CD4-positive, alpha-beta memory T cell (primary cell): ENCODE data around the gene TIMM17A. TPM values are rescaled to one million over a fixed set of nuclear protein-coding genes. Genes with fewer than 3 reads are reported as not detected.

Source experiments
- CTCF ChIA-PET: fragments of 350-600 bp; sonication (Branson Sonifier 250); formaldehyde crosslinking; loops from one replicate; lab custom pipeline; 2021; ENCODE audit warnings: inconsistent platforms; ENCODE audit not compliant: partially characterized antibody; lab: Charles Lee
- POLR2A ChIA-PET: fragments of 350-600 bp; sonication (Branson Sonifier 250); formaldehyde crosslinking; loops from one replicate; lab custom pipeline; 2021; ENCODE audit not compliant: partially characterized antibody; lab: Charles Lee
- DNase-seq, 5 donors: peaks; one replicate each; pipeline versions ENCODE4 v3.0.0 to v3.0.0-alpha.2; 2020 to 2022; ENCODE audit warnings: mixed read lengths in 1 of 5
- H3K27ac ChIP-seq: one replicate; pipeline ENCODE4 v1.7.0; 2013; ENCODE audit warnings: low read depth, low read length
- H3K27me3 ChIP-seq: 2 replicates; pipeline ENCODE4 v1.7.0; 2013; ENCODE audit warnings: mild to moderate bottlenecking, low read length, moderate library complexity; ENCODE audit not compliant: insufficient read depth
- H3K36me3 ChIP-seq: 2 replicates; pipeline ENCODE4 v1.7.0; 2013; ENCODE audit warnings: mild to moderate bottlenecking, low read length, moderate library complexity; ENCODE audit not compliant: insufficient read depth
- H3K4me1 ChIP-seq: 2 replicates; pipeline ENCODE4 v1.7.0; 2013; ENCODE audit warnings: mild to moderate bottlenecking, low read length, moderate library complexity; ENCODE audit not compliant: insufficient read depth
- H3K4me3 ChIP-seq, 2 donors: one replicate each; pipeline ENCODE4 v1.7.0; 2013; ENCODE audit warnings: low read length in 2 of 2, mild to moderate bottlenecking in 1 of 2
- H3K9me3 ChIP-seq, 2 donors: one replicate each; pipeline ENCODE4 v1.7.0; 2013; ENCODE audit warnings: low read length in 2 of 2, control low read depth in 1 of 2; ENCODE audit not compliant: control insufficient read depth in 1 of 2
- H3K27ac Mint-ChIP-seq, 7 donors: one replicate each; pipeline ENCODE4 v1.8.0; 2020 to 2021; ENCODE audit warnings: mixed read lengths in 7 of 7, mild to moderate bottlenecking in 6 of 7, inconsistent platforms in 3 of 7, moderate library complexity in 3 of 7
- H3K27me3 Mint-ChIP-seq, 2 donors: one replicate each; pipeline ENCODE4 v1.8.0; 2020 to 2021; ENCODE audit warnings: mixed read lengths in 2 of 2
- H3K36me3 Mint-ChIP-seq, 2 donors: one replicate each; pipeline ENCODE4 v1.8.0; 2020 to 2021; ENCODE audit warnings: mixed read lengths in 2 of 2, inconsistent platforms in 1 of 2, mild to moderate bottlenecking in 1 of 2
- H3K4me1 Mint-ChIP-seq, 4 donors: one replicate each; pipeline ENCODE4 v1.8.0; 2020 to 2021; ENCODE audit warnings: mixed read lengths in 4 of 4, mild to moderate bottlenecking in 1 of 4
- H3K4me3 Mint-ChIP-seq, 8 donors: one replicate each; pipeline ENCODE4 v1.8.0; 2020 to 2021; ENCODE audit warnings: mixed read lengths in 8 of 8, mild to moderate bottlenecking in 7 of 8, moderate library complexity in 6 of 8, inconsistent platforms in 3 of 8
- H3K9me3 Mint-ChIP-seq, 8 donors: one replicate each; pipeline ENCODE4 v1.8.0; 2020 to 2021; ENCODE audit warnings: mixed read lengths in 8 of 8, mild to moderate bottlenecking in 5 of 8, inconsistent platforms in 3 of 8, moderate library complexity in 1 of 8
- intact Hi-C: fragments of 100-400 bp; cut with micrococcal nuclease; formaldehyde crosslinking; loops from one replicate; pipeline ENCODE4 v1.15.1; 2023
- polyA plus RNA-seq, 2 donors: library from polyadenylated mRNA; unstranded; fragments of 300-500 nt; fragmentation: Illumina TruSeq; gene quantifications; one replicate each; pipeline ENCODE4 v1.2.3, GENCODE V29; 2021
- total RNA-seq, 2 experiments: library from RNA; stranded (reverse); gene quantifications; one replicate each; pipeline ENCODE4 v1.2.3, GENCODE V29; 2021

TIMM17A gene
- total and polyA plus RNA-seq, 4 experiments from 2014 or later = 26.0 to 29.2 (median 27.8) TPM

DNA sequence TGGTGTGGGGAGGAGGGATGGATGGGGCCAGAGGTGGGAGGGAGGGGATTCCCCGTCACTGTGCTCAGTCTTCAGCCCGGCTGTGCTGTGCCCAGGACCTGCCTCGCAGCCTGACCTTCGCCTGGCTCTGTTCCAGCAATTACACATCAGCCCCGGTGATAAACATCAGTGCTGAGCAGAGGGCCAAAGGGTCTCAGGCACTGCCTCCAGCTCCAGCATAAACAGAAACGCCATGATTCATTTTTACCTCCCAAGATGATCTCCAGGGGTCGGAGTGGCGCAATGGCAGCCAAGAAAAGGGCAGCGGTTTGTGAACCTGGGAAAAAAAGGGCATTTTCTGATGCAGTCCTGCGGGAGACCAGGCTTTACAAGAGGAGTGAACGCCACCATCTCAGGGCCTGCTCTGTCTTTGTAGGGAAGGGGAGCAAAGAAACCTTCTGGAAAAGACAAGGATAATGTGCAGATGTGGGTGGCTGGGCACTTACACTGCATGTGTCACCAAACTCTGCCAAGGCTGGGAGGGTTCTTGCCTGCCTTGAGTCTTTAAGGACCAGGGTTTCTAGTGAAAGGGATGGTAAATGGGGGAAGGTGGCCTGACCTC is 38.6 kb upstream of the TIMM17A start:
- Histone ChIP-seq H3K4me1 (no peaks in the 10 kb centered on the region), H3K9me3 (no peaks in the 10 kb centered on the region), H3K27ac (no peak overlapping the region), H3K36me3 (no peaks in the 10 kb centered on the region), H3K27me3 (no peaks in the 10 kb centered on the region), H3K4me3 (no peak overlapping the region)
- Mint-ChIP-seq H3K9me3 (peaks cover 0 to 2% (median 0%) of the 10 kb centered on the region in 8 donors), H3K27ac (no peak overlapping the region), H3K27me3 (peaks cover 15 to 31% of the 10 kb centered on the region in 2 donors), H3K4me3 (no peak overlapping the region), H3K4me1 (peaks cover 0 to 7% (median under 1%) of the 10 kb centered on the region in 4 donors), H3K36me3 (no peaks in the 10 kb centered on the region)
- intact Hi-C loops = no loop called here
- POLR2A ChIA-PET = no interaction called here
- no peak for DNase-seq
- CTCF ChIA-PET = interaction anchor here (0.7 to 1.7 kb wide), 2 partner anchors 21 to 344 kb away, joined by 3 to 6 read pairs; no protein-coding TSS in a partner anchor

DNA sequence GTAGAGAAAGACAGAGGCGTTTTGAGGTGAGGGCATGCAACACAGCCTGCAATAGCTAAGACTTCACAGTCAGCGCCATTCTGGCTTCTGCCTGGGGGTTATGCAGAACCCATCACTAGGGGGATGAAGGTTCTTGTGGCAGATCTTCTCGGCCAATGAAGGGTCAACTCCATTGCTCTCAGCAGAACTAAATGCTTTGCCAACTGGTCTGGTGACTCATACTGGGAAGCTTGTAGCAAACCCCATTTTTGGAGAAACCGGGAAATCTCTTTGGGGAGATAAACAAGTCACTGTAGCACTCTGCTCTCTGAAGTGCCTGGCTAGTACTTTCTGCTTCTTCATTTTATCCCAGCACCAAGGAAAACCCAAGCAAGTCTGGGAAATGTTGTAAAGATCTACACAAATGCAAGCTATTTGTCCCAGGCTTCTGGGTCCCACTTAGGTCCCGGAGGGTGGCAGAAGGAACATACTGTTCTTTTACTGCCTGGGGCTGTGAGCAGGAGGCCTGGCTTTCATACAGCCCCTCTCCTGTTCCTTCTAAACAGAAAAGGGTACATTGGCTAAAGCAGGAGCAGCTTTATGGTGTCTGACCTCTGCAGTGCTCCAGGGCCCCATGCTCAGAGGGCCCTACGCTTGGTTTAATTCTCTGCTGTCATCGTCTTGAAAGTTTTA is 37.8 kb upstream of the TIMM17A start:
- no peaks in the 10 kb centered on the region for H3K36me3 ChIP-seq
- H3K9me3 ChIP-seq = no peaks in the 10 kb centered on the region
- no peak for DNase-seq
- Mint-ChIP-seq H3K4me3 (no peak overlapping the region), H3K36me3 (no peaks in the 10 kb centered on the region), H3K9me3 (peaks cover 0 to 2% (median 0%) of the 10 kb centered on the region in 8 donors), H3K27ac (no peak overlapping the region), H3K4me1 (peaks cover 0 to 7% (median under 1%) of the 10 kb centered on the region in 4 donors), H3K27me3 (peaks cover 13 to 31% of the 10 kb centered on the region in 2 donors)
- CTCF ChIA-PET = interaction anchor here (1.7 kb wide), 1 partner anchor 22 kb away, joined by 6 read pairs; no protein-coding TSS in a partner anchor
- H3K27ac ChIP-seq = no peak overlapping the region
- H3K4me3 ChIP-seq = no peak overlapping the region
- POLR2A ChIA-PET = no interaction called here
- intact Hi-C loops = no loop called here
- no peaks in the 10 kb centered on the region for H3K27me3 ChIP-seq
- H3K4me1 ChIP-seq = no peaks in the 10 kb centered on the region

DNA sequence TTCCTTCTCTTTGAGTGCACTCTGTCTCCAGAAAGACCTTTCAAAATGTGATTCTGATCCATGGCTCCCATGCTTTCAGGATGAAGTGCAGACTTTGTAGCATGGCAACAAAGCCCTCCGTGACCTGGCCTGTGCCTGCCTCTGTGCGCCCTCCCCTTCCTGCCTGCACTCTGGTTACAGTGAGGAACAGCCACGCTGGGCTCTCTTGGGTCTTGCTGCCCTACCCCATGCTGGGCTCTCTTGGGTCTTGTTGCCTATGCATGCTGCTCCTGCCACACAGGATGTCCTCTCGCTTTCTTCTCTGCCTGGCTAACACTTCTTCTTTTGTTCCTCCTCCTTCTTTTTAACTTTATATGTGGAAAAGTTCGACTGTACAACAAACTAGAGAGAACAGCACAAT is 37.0 kb upstream of the TIMM17A start:
- H3K27me3 Mint-ChIP-seq = peaks cover 13 to 31% of the 10 kb centered on the region in 2 donors
- no peaks in the 10 kb centered on the region for H3K4me1 ChIP-seq
- no peaks in the 10 kb centered on the region for H3K36me3 ChIP-seq
- DNase-seq = no peak
- H3K27me3 ChIP-seq = no peaks in the 10 kb centered on the region
- intact Hi-C loops = no loop called here
- H3K4me3 Mint-ChIP-seq = no peak overlapping the region
- POLR2A ChIA-PET = no interaction called here
- no peak overlapping the region for H3K27ac ChIP-seq
- H3K4me1 Mint-ChIP-seq = peaks cover 0 to 7% (median under 1%) of the 10 kb centered on the region in 4 donors
- H3K36me3 Mint-ChIP-seq = no peaks in the 10 kb centered on the region
- peaks cover 0 to 2% (median 0%) of the 10 kb centered on the region in 8 donors for H3K9me3 Mint-ChIP-seq
- no peaks in the 10 kb centered on the region for H3K9me3 ChIP-seq
- no peak overlapping the region for H3K4me3 ChIP-seq
- CTCF ChIA-PET = interaction anchor here (1.7 kb wide), 1 partner anchor 22 kb away, joined by 6 read pairs; no protein-coding TSS in a partner anchor
- H3K27ac Mint-ChIP-seq = no peak overlapping the region

DNA sequence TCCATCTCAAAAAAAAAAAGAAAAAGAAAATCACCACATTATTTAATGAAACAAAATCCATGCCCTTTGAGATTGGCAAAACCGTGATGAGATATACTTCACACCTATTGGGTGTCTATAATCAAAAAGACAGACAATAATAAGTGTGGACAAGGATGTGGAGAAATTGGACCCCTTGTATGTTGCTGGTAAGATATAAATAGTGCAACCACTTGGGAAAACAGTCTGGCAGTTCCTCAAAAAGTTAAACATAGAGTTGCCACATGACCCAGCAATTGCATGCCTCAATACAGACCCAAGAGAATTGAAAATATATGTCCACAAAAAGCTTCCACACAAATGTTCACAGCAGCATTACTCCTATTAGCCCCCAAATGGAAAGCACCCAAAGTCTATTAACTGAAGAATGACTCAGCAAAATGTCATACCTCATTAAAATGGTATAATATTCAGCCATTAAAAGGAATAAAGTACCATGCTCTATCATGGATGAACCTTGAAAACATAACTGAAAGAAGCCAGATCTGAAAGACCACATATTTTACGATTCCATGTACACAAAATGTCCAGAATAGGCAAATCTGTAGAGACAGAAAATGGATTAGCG is 33.2 kb upstream of the TIMM17A start:
- intact Hi-C loops = no loop called here
- CTCF ChIA-PET = no interaction called here
- H3K4me3 Mint-ChIP-seq = no peak overlapping the region
- Histone ChIP-seq H3K4me1 (no peaks in the 10 kb centered on the region), H3K9me3 (no peaks in the 10 kb centered on the region), H3K27ac (no peak overlapping the region), H3K27me3 (no peaks in the 10 kb centered on the region), H3K4me3 (no peak overlapping the region), H3K36me3 (no peaks in the 10 kb centered on the region)
- no peaks in the 10 kb centered on the region for H3K36me3 Mint-ChIP-seq
- DNase-seq = no peak
- peaks cover 2 to 18% of the 10 kb centered on the region in 2 donors for H3K27me3 Mint-ChIP-seq
- no peaks in the 10 kb centered on the region for H3K9me3 Mint-ChIP-seq
- no peak overlapping the region for H3K27ac Mint-ChIP-seq
- POLR2A ChIA-PET = no interaction called here
- H3K4me1 Mint-ChIP-seq = peaks cover 0 to 4% (median under 1%) of the 10 kb centered on the region in 4 donors

DNA sequence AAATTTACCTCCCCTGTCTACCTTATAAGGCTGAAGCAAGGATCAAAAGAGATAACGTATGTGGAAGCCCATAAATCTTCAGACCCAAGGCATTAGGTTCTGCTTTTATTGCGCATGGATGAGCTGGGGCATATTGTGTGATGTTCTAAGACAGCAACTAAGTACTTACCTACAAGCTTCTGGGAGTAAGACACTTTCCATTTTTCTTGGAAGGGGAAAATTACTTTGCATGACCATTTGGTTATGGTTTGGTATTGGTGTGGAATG is 30.1 kb upstream of the TIMM17A start:
- intact Hi-C loops = no loop called here
- Histone ChIP-seq H3K36me3 (no peaks in the 10 kb centered on the region), H3K4me1 (no peaks in the 10 kb centered on the region), H3K4me3 (no peak overlapping the region), H3K27ac (no peak overlapping the region), H3K9me3 (no peaks in the 10 kb centered on the region), H3K27me3 (no peaks in the 10 kb centered on the region)
- no peaks in the 10 kb centered on the region for H3K9me3 Mint-ChIP-seq
- no peak overlapping the region for H3K27ac Mint-ChIP-seq
- ChIA-PET POLR2A (no interaction called here), CTCF (interaction anchor here (1.4 kb wide), 1 partner anchor 29 kb away, joined by 3 read pairs; no protein-coding TSS in a partner anchor)
- no peaks in the 10 kb centered on the region for H3K36me3 Mint-ChIP-seq
- H3K27me3 Mint-ChIP-seq = peaks cover 2 to 8% of the 10 kb centered on the region in 2 donors
- no peak overlapping the region for H3K4me3 Mint-ChIP-seq
- no peak for DNase-seq
- H3K4me1 Mint-ChIP-seq = peaks cover 0 to 4% (median under 1%) of the 10 kb centered on the region in 4 donors

DNA sequence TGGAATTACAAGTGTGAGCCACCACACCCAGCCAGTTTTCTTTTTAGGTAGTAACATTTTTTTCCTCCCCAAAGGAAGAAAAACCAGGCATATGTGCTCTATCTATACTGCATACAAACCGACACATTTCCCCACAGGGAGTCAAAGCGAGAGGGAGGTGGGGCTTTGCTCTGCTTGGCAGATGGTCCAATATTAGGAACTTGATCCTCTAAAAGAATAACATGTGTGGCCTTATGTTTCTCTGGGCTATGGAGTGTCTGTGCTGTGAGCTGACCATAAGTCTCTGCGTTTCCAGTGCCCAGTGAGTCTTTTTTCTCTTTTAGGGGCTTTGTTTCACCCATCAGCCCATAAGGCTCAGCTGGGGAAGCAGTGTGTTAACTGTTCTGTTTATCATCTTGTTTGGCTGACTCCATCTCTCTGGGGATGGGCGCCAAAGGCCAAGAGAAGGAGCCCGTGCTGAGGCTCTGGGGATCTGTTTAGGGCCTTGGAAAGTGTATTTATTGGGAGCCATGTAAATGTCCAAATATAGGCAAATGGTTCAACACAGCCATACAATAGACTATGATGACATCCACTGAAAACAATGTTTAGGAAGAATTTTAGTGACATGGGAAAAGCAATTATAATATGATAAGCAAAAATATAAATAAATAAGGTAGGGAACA is 29.2 kb upstream of the TIMM17A start:
- Histone ChIP-seq H3K27me3 (no peaks in the 10 kb centered on the region), H3K4me3 (no peak overlapping the region), H3K4me1 (no peaks in the 10 kb centered on the region), H3K36me3 (no peaks in the 10 kb centered on the region), H3K27ac (no peak overlapping the region), H3K9me3 (no peaks in the 10 kb centered on the region)
- Mint-ChIP-seq H3K4me1 (peaks cover 0 to 4% (median under 1%) of the 10 kb centered on the region in 4 donors), H3K4me3 (no peak overlapping the region), H3K36me3 (no peaks in the 10 kb centered on the region), H3K27me3 (peaks cover 2 to 8% of the 10 kb centered on the region in 2 donors), H3K9me3 (no peaks in the 10 kb centered on the region), H3K27ac (no peak overlapping the region)
- ChIA-PET POLR2A (no interaction called here), CTCF (no interaction called here)
- no peak for DNase-seq
- intact Hi-C loops = no loop called here

DNA sequence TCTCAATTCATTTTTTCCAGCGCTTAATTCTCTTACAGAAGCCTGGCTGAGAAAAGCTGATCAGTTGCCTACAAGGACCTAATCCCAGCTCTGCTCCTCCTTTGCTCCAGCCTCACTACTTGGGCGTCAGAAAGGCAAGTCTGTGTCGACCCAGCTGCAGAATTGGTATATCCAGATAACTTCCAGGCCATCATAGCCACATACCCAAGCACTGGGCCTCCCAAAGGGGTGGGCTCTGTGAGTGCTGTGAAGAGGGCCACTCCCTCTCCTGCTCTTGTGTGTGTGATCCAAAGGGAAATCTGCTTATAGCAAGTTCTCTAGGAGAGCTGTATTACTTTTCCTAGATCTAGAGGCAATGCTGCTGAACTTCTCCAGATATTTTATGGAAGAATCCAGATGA is 27.0 kb upstream of the TIMM17A start:
- no peak overlapping the region for H3K4me3 Mint-ChIP-seq
- CTCF ChIA-PET = interaction anchor here (0.9 kb wide), 1 partner anchor 32 kb away, joined by 3 read pairs; no protein-coding TSS in a partner anchor
- no peaks in the 10 kb centered on the region for H3K9me3 Mint-ChIP-seq
- intact Hi-C loops = no loop called here
- H3K4me1 ChIP-seq = no peaks in the 10 kb centered on the region
- peaks cover 0 to 4% (median under 1%) of the 10 kb centered on the region in 4 donors for H3K4me1 Mint-ChIP-seq
- H3K27me3 Mint-ChIP-seq = peaks cover 2 to 8% of the 10 kb centered on the region in 2 donors
- no peaks in the 10 kb centered on the region for H3K36me3 ChIP-seq
- no peak for DNase-seq
- H3K27me3 ChIP-seq = no peaks in the 10 kb centered on the region
- no peaks in the 10 kb centered on the region for H3K9me3 ChIP-seq
- no peak overlapping the region for H3K4me3 ChIP-seq
- POLR2A ChIA-PET = no interaction called here
- no peaks in the 10 kb centered on the region for H3K36me3 Mint-ChIP-seq
- H3K27ac ChIP-seq = no peak overlapping the region
- H3K27ac Mint-ChIP-seq = no peak overlapping the region
